Smooth muscle cell (in vitro differentiated cells): ENCODE results near the gene RASL12. TPM values are rescaled to one million over a fixed set of nuclear protein-coding genes. Genes with fewer than 3 reads are reported as not detected.

Experiments used
- DNase-seq: peaks from one replicate; lab custom pipeline; 2025; ENCODE audit not compliant: unreplicated experiment; lab: John Stamatoyannopoulos, UW
- H2AFZ ChIP-seq: fragments of 200-600 bp; sonication (generic); 2 replicates; pipeline ENCODE4 v1.6.0; 2016; ENCODE audit warnings: antibody characterized with exemption, low read depth, mild to moderate bottlenecking
- H3F3A ChIP-seq: fragments of 200-600 bp; sonication (generic); 2 replicates; pipeline ENCODE4 v1.6.0; 2017; ENCODE audit warnings: antibody characterized with exemption, low read depth
- H3K27ac ChIP-seq: fragments of 200-600 bp; sonication (generic); 2 replicates; pipeline ENCODE4 v1.5.1; 2016; ENCODE audit warnings: low read depth, mild to moderate bottlenecking
- H3K27me3 ChIP-seq: fragments of 200-600 bp; sonication (generic); 2 replicates; pipeline ENCODE4 v1.6.1; 2016; ENCODE audit warnings: low read depth, mild to moderate bottlenecking
- H3K36me3 ChIP-seq: fragments of 200-600 bp; sonication (generic); 2 replicates; pipeline ENCODE4 v1.5.1; 2016; ENCODE audit warnings: low read depth
- H3K4me1 ChIP-seq: fragments of 200-600 bp; sonication (generic); 2 replicates; pipeline ENCODE4 v1.5.1; 2016; ENCODE audit warnings: low read depth
- H3K4me2 ChIP-seq: fragments of 200-600 bp; sonication (generic); 2 replicates; pipeline ENCODE4 v1.6.0; 2016; ENCODE audit warnings: mild to moderate bottlenecking
- H3K4me3 ChIP-seq: fragments of 200-600 bp; sonication (generic); 2 replicates; pipeline ENCODE4 v1.5.1; 2016; ENCODE audit warnings: mild to moderate bottlenecking
- H3K79me2 ChIP-seq: fragments of 200-600 bp; sonication (generic); 2 replicates; pipeline ENCODE4 v1.6.0; 2016; ENCODE audit warnings: low read depth, mild to moderate bottlenecking
- H3K9ac ChIP-seq: fragments of 200-600 bp; sonication (generic); 2 replicates; pipeline ENCODE4 v1.6.0; 2016; ENCODE audit warnings: low read depth
- H3K9me3 ChIP-seq: fragments of 200-600 bp; sonication (generic); replicated peaks from 2 replicates; pipeline ENCODE4 v1.5.1; 2016; ENCODE audit warnings: low read depth
- H4K20me1 ChIP-seq: fragments of 200-600 bp; sonication (generic); 2 replicates; pipeline ENCODE4 v1.6.0; 2016; ENCODE audit warnings: low read depth
- WGBS: methylation state at CpG from one replicate; pipeline ENCODE4 v1.1.7; 2016; ENCODE audit warnings: low lambda C conversion rate; 5-methylcytosine and 5-hydroxymethylcytosine counted together
- polyA plus RNA-seq: library from polyadenylated mRNA; unstranded; fragments of >200 nt; fragmentation: Nextera tagmentation; extraction: Ambion mirVana; gene quantifications from 2 replicates; pipeline ENCODE4 v1.2.1, GENCODE V29; 2016
- total RNA-seq: library from RNA; depleted of rRNA; stranded (reverse); fragments of >200 nt; gene quantifications from 2 replicates; pipeline ENCODE4 v1.2.3, GENCODE V29; 2014
- TF ChIP-seq, protein P1 (sequence below): fragments of 200-600 bp; sonication (generic); IDR thresholded peaks from 2 replicates; pipeline ENCODE4 v1.5.1; 2017; ENCODE audit warnings: borderline replicate concordance, mild to moderate bottlenecking, antibody characterized with exemption; ENCODE audit not compliant: insufficient read depth, poor library complexity, severe bottlenecking

Gene RASL12
- total and polyA plus RNA-seq, 2 experiments from 2014 or later, result 8.7 to 14.6 TPM

DNA sequence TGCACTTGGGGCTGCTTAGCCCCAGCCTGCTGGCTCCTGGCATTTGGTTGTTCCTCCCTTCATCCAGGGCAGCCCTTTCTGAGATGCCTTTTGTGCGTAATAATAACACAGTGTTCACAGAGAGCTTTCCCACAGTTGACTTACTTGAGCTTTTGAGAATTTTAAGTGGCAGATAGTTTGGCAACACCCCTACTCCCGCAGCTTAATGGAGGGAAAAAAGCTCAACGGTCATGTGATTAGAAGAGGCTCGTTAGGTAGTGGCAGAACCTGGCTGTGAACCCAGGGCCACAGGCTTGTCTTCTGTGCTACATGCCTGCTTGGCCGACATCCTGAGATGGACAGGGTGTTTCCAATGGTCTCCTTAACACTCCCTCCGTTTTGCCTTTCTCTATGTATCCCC is 13.5 kb upstream of the RASL12 start:
- no peaks in the 10 kb centered on the region for H3K79me2 ChIP-seq
- no peak for DNase-seq
- H3K9me3 ChIP-seq, result no peaks in the 10 kb centered on the region
- no peak overlapping the region for H3K9ac ChIP-seq
- no peaks in the 10 kb centered on the region for H3K27me3 ChIP-seq
- H2AFZ ChIP-seq, result no peak overlapping the region
- H3F3A ChIP-seq, result no peaks in the 10 kb centered on the region
- H3K4me2 ChIP-seq, result no peak overlapping the region
- no peaks in the 10 kb centered on the region for H4K20me1 ChIP-seq
- WGBS, result 67% methylated on average over 6 of the region's 6 CpGs
- TF ChIP-seq, protein P1, sequence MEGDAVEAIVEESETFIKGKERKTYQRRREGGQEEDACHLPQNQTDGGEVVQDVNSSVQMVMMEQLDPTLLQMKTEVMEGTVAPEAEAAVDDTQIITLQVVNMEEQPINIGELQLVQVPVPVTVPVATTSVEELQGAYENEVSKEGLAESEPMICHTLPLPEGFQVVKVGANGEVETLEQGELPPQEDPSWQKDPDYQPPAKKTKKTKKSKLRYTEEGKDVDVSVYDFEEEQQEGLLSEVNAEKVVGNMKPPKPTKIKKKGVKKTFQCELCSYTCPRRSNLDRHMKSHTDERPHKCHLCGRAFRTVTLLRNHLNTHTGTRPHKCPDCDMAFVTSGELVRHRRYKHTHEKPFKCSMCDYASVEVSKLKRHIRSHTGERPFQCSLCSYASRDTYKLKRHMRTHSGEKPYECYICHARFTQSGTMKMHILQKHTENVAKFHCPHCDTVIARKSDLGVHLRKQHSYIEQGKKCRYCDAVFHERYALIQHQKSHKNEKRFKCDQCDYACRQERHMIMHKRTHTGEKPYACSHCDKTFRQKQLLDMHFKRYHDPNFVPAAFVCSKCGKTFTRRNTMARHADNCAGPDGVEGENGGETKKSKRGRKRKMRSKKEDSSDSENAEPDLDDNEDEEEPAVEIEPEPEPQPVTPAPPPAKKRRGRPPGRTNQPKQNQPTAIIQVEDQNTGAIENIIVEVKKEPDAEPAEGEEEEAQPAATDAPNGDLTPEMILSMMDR, result no peak
- H3K4me3 ChIP-seq, result no peak overlapping the region
- no peak overlapping the region for H3K27ac ChIP-seq
- no peaks in the 10 kb centered on the region for H3K36me3 ChIP-seq
- peaks cover 29% of the 10 kb centered on the region for H3K4me1 ChIP-seq

DNA sequence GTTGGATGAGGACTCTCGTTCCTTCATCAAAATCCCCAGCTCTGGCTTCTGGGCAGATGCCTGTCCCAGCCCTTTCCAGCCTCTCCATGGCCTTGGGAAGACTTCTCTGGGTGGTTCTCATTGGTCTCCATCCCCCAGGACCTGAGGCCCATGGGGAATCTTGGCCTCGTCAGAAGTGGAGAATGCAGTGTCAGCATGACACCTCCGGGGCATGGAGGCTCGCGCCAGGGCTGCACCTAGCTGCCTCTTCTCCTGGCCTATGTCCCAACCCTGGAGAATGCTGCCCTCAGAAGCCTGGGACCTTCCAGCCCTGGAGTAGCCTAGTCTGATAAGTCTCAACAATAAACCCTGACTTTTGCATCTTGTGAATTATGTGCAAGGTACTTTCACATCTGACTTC is 11.8 kb upstream of the RASL12 start:
- Histone ChIP-seq H4K20me1 (no peaks in the 10 kb centered on the region), H3K4me3 (no peak overlapping the region), H3K27me3 (no peaks in the 10 kb centered on the region), H3K9me3 (no peaks in the 10 kb centered on the region), H3K4me1 (peaks cover 28% of the 10 kb centered on the region), H3F3A (no peaks in the 10 kb centered on the region), H2AFZ (no peak overlapping the region), H3K4me2 (no peak overlapping the region), H3K27ac (no peak overlapping the region), H3K36me3 (no peaks in the 10 kb centered on the region), H3K79me2 (no peaks in the 10 kb centered on the region), H3K9ac (no peak overlapping the region)
- TF ChIP-seq, protein P1, result no peak
- DNase-seq, result no peak
- 86% methylated on average over 5 of the region's 5 CpGs for WGBS

DNA sequence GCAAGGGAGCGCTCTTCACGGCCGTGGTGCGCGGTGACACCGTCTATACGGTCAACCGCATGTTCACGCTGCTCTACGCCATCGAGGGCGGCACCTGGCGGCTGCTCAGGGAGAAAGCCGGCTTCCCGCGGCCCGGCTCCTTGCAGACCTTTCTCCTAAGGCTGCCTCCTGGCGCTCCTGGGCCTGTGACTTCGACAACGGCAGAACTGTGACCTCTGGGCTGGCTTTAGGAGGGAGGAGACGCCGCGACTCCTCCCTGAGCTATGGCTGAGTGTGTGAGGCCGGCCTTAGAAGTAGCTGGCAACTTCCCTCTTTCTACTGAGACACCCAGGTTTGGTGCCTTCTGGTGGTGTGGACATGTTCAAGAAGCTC is 10.2 kb upstream of the RASL12 start:
- no peaks in the 10 kb centered on the region for H3K36me3 ChIP-seq
- no peak overlapping the region for H3K4me2 ChIP-seq
- H2AFZ ChIP-seq, result no peak overlapping the region
- no peaks in the 10 kb centered on the region for H4K20me1 ChIP-seq
- 23% methylated on average over 24 of the region's 24 CpGs for WGBS
- no peak for DNase-seq
- H3K79me2 ChIP-seq, result no peaks in the 10 kb centered on the region
- H3K4me1 ChIP-seq, result peaks cover 12% of the 10 kb centered on the region
- H3K4me3 ChIP-seq, result no peak overlapping the region
- no peak overlapping the region for H3K27ac ChIP-seq
- no peaks in the 10 kb centered on the region for H3K27me3 ChIP-seq
- H3K9me3 ChIP-seq, result no peaks in the 10 kb centered on the region
- H3F3A ChIP-seq, result no peaks in the 10 kb centered on the region
- H3K9ac ChIP-seq, result no peak overlapping the region
- TF ChIP-seq, protein P1, result peak; percentile 40

DNA sequence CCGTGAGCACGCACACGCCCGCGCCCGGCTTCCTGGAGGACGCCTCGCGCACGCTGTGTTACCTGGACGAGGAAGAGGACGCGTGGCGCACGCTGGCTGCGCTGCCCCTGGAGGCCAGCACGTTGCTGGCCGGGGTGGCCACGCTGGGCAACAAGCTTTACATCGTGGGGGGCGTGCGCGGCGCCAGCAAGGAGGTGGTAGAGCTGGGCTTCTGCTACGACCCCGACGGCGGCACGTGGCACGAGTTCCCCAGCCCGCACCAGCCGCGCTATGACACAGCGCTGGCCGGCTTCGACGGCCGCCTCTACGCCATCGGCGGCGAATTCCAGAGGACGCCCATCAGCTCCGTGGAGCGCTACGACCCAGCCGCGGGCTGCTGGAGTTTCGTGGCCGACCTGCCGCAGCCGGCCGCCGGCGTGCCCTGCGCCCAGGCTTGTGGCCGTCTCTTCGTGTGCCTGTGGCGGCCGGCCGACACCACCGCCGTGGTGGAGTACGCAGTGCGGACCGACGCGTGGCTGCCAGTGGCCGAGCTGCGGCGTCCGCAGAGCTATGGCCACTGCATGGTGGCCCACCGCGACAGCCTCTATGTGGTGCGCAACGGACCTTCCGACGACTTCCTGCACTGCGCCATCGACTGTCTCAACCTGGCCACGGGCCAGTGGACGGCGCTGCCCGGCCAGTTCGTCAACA is 9.6 kb upstream of the RASL12 start:
- no peak overlapping the region for H3K4me2 ChIP-seq
- no peak overlapping the region for H2AFZ ChIP-seq
- no peaks in the 10 kb centered on the region for H3F3A ChIP-seq
- H3K4me1 ChIP-seq, result peaks cover 7% of the 10 kb centered on the region
- TF ChIP-seq, protein P1, result no peak
- 85% methylated on average over 67 of the region's 85 CpGs for WGBS
- no peak overlapping the region for H3K9ac ChIP-seq
- no peaks in the 10 kb centered on the region for H3K27me3 ChIP-seq
- no peaks in the 10 kb centered on the region for H3K9me3 ChIP-seq
- DNase-seq, result no peak
- H3K4me3 ChIP-seq, result no peak overlapping the region
- H3K36me3 ChIP-seq, result no peaks in the 10 kb centered on the region
- no peaks in the 10 kb centered on the region for H3K79me2 ChIP-seq
- H3K27ac ChIP-seq, result no peak overlapping the region
- H4K20me1 ChIP-seq, result no peaks in the 10 kb centered on the region
